Activated gamma-delta T cell treated with anti-CD3 and anti-CD28 coated beads, Interleukin-2, amount 50 U/mL, for 16 hours (primary cell): Measurements from ENCODE around the gene ROR2.
"Not testable (repeated sequence)": the region's sequence is repeated elsewhere in the genome, so short reads cannot be mapped to it uniquely, and the experiment has no call there.

Experiments used
- DNase-seq: peaks from one replicate; pipeline ENCODE4 v3.0.0-alpha.2; 2020; ENCODE audit warnings: low read depth

The ROR2 gene

DNA sequence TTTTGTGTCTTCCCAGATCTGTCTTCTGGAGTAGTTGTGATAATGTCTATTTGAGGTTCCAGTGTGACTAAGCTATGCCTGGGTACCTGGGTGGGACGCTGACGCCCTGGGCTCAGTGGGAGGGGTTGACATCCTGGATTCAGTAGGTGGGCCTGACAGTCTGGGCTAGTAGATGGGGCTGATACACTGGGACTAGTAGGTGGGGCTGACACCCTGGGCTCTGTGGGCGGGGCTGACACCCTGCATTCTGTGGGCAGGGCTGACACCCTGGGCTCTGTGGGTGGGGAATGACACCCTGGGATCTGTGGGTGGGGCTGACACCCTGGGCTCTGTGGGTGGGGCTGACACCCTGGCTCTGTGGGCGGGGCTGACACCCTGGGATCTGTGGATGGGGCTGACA lies 153.5 kb downstream of the ROR2 start:
- not testable (repeated sequence) for DNase-seq

DNA sequence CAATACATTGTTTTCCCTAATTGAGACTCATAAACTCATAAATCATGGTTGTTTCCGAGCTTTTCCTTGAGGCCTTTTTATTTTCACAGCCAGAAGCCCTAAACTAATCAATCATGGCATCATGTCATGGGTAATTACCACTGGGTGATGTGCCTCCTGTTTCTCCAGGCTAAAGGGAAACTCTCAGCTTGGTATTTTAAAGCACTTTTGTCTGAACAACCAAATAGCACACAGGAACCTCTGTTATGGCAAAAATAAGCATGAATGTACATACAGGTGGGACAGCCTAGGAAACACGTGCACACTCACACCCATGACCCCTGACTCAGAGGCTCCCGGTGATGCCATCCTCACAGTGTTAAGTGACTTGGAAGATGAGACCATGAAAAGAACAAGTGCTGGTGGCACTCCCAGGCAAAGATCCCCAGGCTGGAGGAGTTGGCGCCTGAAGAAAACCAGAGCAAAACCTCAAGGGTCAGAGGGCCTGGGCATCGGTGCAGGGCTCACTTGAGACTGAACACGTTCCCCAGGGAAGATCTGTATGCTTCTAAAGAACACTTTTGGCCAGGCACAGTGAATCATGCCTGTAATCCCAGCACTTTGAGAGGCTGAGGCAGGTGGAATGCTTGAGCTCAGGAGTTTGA lies 154.3 kb downstream of the ROR2 start:
- DNase-seq: no peak

DNA sequence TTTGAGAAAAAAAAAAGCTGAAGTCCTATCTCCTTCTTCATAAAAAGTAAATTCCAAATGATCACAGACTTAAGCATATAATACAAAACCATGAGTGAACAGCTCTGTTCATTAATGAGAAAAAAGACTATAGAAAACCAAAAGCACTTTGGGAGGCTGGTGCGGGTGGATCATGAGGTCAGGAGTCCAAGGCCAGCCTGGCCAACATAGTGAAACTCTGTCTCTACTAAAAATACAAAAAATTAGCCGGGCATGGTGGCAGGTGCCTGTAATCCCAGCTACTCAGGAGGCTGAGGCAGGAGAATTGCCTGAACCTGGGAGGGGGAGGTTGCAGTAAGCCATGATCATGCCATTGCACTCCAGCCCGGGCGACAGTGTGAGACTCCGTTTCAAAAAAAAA lies 156.7 kb downstream of the ROR2 start:
- not testable (repeated sequence) for DNase-seq

DNA sequence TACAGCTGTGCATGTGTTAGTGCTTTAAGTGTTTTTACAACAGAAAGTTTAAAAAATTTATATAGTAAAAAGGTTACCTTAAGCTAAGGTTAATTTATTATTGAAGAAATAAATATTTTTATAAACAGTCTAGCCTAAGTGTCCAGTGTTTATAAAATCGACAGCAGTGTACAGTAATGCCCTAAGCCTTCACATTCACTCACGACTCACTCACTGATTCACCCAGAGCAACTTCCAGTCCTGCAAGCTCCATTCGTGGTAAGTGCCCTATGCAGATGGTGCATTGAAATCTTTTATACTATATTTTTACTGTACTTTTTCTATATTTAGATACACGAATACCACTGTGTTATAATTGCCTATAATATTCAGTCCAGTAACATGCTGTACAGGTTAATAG lies 159.1 kb downstream of the ROR2 start:
- DNase-seq: no peak

DNA sequence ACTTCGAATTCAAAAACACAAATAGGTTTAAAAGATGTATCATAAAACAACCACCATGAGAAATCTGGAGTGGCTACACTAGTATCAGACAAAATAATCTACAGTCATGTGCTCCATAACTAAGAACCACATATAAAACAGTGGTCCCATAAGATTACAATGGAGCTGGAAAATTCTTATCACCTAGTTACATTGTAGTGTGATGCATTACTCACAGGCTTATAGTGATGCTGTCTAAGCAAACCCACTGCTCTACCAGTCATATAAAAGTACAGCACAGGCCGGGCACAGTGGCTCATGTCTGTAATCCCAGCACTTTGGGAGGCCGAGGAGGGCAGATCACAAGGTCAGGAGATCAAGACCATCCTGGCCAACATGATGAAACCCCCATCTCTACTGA lies 160.1 kb downstream of the ROR2 start:
- no peak for DNase-seq

DNA sequence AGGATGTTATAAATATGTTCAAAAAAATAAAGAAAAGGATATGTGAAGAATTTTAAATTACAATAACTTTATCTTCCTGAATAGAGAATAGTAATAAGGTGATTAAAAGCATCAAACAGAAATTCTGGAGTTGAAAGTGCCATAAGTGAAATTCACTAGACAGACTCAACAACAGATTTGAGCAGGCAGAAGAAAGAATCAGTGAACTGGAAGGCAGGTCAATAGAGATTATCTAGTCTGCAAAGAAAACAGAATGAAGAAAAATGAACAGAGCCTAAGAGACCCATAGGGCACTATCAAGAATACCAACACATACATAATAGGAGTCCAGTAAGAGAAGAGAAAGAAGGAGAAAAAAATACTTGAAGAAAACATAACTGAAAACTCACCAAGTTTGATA lies 162.1 kb downstream of the ROR2 start:
- no peak for DNase-seq

DNA sequence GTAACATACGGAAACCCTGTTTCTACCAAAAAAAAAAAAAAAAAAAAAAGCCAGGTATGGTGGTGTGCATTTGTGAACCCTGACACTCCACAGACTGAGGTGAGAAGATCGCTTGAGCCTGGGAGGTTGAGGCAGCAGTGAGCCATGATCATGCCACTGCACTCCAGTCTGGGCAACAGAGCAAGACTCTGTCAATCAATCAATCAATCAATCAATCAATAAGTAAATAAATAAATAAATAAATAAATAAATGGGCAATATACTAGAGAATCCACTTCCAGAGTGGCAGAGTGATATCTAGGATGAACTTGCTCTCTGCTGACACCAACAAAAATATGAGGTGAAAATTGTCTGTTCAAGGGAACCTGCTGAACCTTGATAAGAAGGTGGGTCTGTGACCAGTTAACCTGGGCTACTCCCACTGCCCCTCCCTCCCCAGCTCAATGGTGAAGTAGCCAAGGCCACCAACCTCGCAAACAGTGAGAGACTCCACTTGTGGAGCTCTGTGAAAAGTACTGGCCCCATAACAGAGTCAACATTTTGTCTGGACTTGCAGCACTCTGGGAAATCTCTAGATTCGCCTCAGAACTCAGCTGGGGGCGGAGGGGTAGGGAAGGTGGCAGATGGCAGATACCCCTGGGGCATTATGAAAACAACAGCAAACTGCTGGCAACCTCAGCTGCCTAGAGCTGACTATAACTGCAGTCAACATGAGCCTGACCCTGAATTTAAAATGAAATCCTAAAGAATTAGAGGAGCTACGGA lies 163.7 kb downstream of the ROR2 start:
- DNase-seq: no peak

DNA sequence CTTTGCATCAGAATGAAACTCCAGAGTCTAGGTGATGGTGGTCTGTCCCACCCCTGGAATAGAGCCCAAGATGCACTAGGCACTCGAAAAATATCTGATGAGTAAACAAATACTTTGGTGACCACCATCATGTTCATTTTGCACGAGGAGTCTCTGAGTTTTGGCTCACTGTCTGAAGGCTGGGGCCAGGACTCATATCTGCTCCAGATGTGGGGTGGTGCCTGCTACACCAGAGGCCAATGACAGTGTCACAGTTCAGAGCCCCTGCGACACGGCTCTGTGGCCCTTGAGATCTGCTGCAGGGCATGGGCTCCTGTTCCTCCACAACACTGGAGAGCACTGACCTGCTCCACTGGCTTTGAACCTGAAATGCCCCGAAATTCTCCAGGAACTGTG lies 164.6 kb downstream of the ROR2 start:
- no peak for DNase-seq

DNA sequence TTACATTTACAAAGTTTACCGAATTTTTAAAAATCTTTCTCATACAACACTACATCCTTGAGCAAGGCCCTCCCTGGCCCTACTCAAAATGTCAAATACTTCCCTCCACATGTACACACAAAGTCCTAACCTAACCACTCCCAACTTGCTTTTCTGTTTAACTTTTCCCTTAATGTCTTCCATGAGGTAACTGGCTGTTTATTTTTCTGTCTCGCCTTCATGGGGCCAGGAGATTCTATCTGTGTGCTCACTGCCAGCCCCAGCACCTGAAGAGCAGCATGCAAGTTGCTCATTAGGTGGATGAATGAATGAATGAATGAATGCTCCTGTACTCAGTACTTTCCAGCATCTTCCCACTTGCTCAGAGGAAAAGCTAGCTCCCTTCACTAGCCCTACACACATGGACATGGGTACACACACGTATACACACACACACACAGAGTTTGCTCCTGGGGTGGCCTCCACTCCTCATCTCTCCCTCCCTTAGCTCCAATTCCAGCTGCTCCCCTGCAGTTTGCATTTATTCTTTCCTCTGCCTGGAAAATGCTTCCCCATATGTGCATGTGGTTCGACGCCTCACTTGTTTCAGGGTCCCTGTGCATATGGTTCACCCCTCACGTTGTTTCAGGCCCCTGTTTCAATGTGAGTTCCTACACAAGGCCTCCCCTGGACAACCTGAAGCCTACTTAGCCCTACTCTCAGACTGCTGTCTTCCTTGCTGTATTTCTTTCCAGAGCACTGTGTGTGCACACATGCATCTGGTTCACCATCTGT lies 165.2 kb downstream of the ROR2 start:
- DNase-seq: no peak

DNA sequence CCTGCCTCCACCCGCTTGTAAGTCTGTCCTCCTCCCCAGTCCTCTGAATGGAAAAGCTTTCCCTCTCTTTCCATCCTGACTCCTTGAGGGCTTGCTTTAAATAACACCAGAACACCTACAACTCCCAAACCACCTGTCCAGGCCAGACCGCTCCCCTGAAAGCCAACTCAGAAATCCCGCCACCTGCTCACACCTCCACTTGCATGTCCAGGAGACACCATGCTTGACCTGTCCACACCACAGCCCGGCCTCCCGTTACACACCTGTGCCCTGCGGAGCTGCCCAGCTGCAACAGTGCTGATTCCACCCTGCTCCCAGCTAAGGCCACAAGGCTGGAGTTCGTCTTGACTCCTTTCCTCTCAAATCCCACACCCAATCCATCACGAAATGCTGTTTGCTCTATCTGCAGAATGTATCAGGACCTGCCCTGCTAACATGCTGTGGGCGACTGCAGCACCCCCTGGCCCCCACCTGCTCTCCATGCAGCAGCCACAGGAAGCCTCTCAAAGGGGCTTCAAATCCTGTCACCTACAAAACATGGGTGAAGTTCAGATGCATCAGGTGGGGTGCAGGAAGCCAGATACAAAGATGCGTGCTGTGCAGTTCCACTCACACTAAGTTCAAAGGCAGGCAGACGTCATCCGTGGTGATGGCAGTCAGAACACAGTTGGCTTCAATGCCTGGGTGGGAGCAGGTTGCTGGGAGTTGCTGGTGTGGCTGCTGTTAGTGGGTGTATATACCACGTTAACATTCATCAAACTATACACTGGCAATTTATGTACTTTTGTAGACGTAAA lies 166.0 kb downstream of the ROR2 start:
- no peak for DNase-seq

DNA sequence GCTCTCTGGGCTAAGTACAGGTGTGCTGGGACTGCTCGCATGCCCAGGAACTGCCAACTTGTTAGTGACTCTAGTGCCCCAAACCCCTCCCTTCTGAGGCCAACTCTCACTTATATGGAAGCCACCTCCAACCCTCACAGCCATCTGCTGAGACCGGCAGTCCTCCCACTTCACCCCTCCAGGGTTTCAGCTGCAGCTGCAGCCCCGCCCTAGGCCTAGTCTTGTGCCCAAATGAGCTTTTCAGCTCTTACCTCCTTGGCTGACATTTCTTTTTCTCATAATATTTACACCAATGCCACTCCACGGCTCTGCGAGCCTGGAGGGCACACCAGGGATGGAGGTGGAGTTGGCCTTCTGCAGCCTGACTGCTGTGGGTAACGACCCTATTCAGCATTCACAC lies 166.6 kb downstream of the ROR2 start:
- no peak for DNase-seq

DNA sequence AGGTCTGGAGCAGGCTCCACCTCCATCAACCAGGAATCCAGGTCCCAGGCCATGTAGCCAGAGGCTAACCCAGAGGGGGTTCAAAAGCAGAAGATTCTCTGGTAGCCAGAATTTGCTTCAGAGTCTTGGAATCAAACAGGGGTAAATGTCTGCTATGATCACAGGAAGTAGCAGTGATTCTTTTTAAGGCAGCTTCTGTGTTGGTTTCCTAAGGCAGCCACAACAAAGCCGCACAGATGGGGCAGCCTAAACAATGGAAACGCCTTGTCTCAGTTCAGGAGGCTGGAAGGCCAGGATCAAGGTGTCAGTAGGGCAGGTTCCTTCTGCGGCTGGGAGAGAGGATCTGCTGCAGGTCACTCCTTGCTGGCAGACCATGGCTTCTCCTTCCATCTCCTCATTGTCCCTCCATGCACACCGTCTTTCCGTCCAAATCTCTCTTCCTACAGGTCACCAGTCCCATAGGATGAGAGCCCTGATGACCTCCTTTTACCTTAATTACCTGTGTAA lies 167.3 kb downstream of the ROR2 start:
- DNase-seq: no peak

DNA sequence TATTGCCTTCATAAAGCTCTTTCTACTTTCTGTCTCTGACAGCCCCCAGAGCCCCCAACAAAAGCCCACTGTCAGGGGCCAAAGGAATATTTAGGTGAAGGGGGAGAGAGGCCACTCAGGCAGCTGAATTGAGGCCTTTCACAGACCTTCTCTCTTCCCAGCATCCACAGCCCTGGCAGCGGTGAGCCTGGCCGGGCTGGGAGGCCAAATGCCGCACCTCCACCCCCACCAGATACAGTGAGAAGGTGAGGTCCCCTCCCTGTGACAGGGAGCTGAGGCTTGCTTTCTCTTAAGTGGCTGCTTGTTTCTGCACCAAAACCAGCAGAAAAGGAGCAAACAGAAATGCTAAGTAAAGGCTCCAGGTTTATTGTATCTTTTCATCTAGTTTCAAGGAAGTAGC lies 168.1 kb downstream of the ROR2 start:
- no peak for DNase-seq

DNA sequence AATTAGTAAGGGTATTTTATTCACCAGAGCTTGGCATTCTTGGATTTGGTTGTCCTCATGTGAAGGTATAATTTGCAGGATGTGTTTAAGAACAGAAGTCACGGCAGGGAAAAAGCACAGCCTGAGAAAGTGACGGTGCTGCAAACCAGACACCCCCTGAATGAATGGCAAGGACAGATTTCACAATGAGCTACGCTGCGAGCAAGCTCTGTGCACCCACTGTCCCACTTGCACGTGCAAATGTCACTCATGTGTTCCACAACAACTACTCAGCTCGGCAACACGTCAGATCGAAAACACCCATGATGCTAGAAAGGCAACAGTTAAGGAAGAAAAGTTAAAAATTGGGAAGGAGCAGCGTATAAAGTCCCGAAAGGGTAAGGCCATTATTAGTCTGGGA lies 168.9 kb downstream of the ROR2 start:
- DNase-seq: no peak

DNA sequence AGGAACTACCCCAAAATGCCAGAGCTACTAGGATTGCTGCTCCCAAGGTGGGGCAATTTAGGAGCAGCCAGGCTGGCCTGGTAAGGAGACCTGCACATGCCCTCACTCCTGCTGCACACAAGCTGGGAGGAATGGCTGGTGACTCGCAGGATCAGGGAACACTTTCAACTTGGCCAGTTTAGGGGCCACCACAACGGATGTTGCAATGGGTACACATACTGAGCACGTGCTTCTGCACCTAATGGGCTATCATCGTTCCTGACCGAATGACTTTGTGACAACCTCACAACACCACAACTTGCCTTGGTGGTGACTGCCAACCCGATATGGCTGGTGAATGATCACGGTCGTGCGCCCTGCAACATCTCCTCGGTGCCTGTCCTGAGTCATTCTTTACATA lies 172.0 kb downstream of the ROR2 start:
- no peak for DNase-seq

DNA sequence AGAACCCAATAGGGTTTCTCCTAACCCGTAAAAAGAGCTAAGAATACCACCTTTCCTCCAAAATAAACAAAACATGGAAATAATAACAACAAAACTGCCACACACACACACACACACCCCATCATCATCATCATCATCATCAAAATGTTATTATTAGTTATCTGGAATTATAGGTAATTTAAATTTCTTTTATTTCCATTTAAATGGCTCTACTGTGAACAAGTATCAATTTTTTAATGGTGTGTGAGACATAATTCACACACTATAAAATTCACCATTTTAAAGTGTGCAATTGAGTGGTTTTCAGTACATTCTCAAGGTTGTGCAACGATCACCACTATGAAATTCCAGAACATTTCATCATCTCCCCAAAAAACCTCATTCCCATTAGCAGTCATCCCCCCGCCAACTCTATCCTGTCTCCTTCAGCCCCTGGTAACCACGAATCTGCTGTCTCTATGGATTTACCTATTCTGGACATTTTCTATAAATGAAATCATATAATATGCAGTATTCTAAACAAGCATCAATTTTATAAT lies 172.7 kb downstream of the ROR2 start:
- no peak for DNase-seq

DNA sequence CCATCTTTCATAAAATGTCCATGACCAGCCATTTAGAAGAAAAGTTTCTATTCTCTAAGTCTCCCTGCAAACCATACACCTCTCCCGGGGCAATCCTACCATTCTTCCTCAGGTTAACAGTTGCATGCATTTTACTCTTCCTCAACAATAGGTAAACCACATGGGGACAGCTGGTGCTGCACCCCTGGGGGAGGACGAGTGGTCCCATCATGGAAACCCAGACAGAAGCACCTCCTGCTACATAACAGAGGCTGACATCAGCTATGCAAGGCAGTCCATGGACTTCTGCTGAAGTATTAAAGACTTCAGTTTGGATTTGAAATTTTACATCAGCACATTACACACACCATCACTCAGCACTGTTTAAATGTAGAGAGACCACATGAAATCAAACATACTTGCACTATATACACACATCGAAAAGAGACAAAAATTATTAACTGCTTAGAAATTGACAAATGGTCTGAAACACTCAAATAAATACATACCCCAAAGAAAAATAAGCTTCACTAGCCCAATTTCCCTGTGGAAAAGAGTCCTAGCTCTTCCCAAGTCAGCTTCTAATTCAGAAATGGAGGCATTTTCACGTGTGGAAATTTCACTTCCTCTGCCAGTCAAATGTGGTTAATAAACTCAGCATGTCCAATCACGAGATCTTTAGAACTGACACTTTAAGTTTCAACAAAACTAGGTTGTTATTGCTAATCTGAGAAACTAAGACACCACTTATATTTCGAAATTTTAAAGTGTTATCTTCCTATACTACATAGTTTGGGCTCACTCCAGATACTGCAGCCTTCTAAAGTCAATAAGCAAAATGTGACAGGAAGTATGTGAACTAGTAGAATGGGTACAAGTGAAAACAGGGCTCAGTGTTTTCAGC lies 173.4 kb downstream of the ROR2 start:
- no peak for DNase-seq

DNA sequence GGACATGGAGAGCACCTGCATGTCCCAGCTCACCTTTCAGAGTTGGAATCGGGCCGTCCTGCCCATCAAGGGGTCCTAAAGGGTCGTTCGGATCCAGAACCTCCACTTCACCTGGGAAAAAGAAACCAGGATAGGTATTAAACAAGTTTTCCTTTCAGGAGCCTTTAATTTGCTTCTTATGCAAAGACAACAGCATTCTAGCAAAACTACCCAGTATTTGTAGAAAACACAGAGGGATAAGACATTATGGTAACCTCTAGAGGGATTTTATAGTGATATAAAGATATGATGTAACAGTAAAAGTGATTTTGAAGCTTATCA lies 174.4 kb downstream of the ROR2 start:
- DNase-seq: no peak

DNA sequence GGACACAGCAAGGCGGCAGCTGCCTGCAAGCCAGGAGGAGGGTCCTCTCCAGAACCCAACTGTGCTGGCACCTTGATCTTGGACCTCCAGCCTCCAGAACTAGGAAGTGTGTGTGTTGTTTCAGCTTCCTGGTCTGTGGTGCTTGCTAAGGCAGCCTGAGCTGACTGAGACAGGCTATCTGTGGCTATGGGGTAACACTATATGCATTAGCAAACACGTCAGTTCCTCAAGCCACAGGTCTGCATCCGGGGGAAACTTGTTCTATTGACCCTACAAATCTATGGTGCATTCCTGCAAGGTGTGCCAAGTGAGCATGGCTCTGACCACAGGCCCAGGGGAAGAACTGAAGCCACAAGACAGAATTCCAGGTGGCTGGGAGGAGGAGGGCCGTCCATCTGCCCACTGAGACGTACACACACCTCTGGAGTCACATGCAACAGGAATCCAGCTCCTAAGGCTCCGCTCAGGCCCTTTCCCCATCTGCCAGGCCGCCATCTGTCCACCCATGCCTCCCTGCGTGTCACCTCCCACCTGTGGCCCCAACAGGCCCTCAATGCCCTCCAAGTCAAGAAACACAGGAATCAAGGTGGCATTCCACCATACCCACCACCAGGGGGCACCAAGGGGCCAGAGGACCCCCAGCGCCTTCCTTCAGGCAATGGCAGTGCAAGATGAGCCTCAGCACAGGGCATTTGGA lies 174.9 kb downstream of the ROR2 start:
- peak; percentile 58 for DNase-seq

DNA sequence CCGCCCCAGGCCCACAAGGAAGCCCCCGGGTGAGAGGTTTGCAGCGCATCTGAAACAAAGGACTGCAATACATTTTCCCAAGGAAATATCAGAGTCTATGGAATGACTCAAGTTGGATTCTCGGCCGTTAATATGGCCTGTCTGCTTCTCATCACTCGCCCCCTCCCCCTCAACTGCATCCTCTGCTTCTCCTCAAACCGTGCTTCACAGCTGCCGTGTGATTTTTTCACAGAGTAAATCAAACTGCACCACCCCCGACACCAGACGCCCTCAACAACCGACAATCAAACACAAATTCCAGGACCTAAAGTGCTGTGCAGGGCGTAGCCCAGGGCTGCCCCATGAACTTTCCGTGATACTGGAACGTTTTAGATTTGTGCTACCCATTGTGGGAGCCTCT lies 176.9 kb downstream of the ROR2 start:
- DNase-seq: no peak
